ENCODE results near the gene PLPPR4.

Gene PLPPR4

DNA sequence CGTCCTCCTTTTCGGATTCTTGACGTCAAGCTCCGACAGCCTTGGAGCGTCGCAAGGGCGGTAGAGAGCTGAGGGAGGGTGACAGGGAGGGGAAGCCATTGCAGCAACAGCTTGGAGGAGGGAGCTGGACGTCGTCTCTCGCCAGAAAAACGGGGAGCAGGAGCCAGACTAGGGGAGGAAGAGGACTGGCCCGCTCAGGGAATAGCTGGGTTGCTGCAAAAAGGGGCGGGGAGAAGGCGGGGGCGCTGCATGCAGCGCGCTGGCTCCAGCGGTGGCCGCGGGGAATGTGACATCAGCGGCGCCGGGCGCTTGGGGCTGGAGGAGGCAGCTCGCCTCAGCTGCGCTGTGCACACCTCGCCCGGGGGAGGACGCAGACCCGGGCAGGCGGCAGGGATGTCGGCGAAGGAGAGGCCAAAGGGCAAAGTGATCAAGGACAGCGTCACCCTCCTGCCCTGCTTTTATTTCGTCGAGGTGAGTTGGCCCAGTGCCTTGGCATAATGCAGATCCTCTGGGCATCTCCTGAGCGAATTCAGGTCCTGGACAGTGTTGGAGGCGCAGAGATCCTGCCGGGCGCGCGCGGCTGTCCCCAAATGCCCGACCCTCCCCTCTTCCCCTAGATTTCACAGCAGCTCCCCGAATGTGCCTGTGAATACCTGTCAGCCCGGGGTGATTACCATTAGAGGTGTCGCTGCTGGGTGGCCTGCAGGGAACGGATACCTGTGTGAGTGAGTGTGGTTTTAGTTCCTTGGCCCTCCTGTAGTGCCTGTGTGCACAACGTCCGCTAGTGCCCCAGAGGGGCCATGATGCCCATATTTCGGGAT, at the start of gene PLPPR4:
PLPPR4 (plus strand) TSS at position 292 of the 821 bp plus-strand sequence; CDS start at position 394, 102 bp downstream.
- no peaks in the 10 kb centered on the region for H3K36me3 ChIP-seq (ENCODE audit: low read length)
- H3K9me2 ChIP-seq (replicated peaks; ENCODE audit: insufficient read depth, low read length), result no peaks in the 10 kb centered on the region
- H3K27me3 ChIP-seq (ENCODE audit: low read length), result no peaks in the 10 kb centered on the region
- H3K4me2 ChIP-seq (ENCODE audit: low read depth, low read length, poor library complexity, severe bottlenecking), result no peak within 1 kb of the TSS
- no peaks in the 10 kb centered on the region for H4K20me1 ChIP-seq (ENCODE audit: low read depth, low read length)
- no peak within 1 kb of the TSS for H3K4me3 ChIP-seq (ENCODE audit: insufficient read depth, low read length, poor library complexity, severe bottlenecking)
- no peak within 1 kb of the TSS for H2AFZ ChIP-seq (ENCODE audit: low read depth, low read length, severe bottlenecking)
- H3K9ac ChIP-seq (ENCODE audit: low read length), result no peak within 1 kb of the TSS
- no peaks in the 10 kb centered on the region for H3F3A ChIP-seq (ENCODE audit: insufficient read depth)
- H3K9me3 ChIP-seq (ENCODE audit: insufficient read depth, low read length), result no peaks in the 10 kb centered on the region
- H3K79me2 ChIP-seq (ENCODE audit: insufficient read depth, low read length), result no peaks in the 10 kb centered on the region
- no peak within 1 kb of the TSS for H3K27ac ChIP-seq (ENCODE audit: low read depth, low read length)
- TF ChIP-seq EZH2phosphoT487 (conservative IDR thresholded peaks at IDR 0.05; ENCODE audit: low read length) (no peak), CTCF (IDR thresholded peaks at IDR 0.05; ENCODE audit: insufficient read depth, low read length, poor library complexity, severe bottlenecking) (no peak)

GRCh38 chr1:99216956-99217355, 47.3 kb upstream of the PLPPR4 start:
- TF ChIP-seq CTCF (IDR thresholded peaks at IDR 0.05; ENCODE audit: insufficient read depth, low read length, poor library complexity, severe bottlenecking) (no peak), EZH2phosphoT487 (conservative IDR thresholded peaks at IDR 0.05; ENCODE audit: low read length) (no peak)
- Histone ChIP-seq H3K4me3 (ENCODE audit: insufficient read depth, low read length, poor library complexity, severe bottlenecking) (no peak overlapping the region), H3K79me2 (ENCODE audit: insufficient read depth, low read length) (no peaks in the 10 kb centered on the region), H3K4me2 (ENCODE audit: low read depth, low read length, poor library complexity, severe bottlenecking) (no peak overlapping the region), H3F3A (ENCODE audit: insufficient read depth) (no peaks in the 10 kb centered on the region), H3K9me2 (replicated peaks; ENCODE audit: insufficient read depth, low read length) (no peaks in the 10 kb centered on the region), H2AFZ (ENCODE audit: low read depth, low read length, severe bottlenecking) (no peak overlapping the region), H3K9ac (ENCODE audit: low read length) (no peak overlapping the region), H3K9me3 (ENCODE audit: insufficient read depth, low read length) (peaks cover 5% of the 10 kb centered on the region; the same call in 1 of the 2 replicates), H3K27me3 (ENCODE audit: low read length) (no peaks in the 10 kb centered on the region), H3K36me3 (ENCODE audit: low read length) (no peaks in the 10 kb centered on the region), H3K27ac (ENCODE audit: low read depth, low read length) (no peak overlapping the region), H4K20me1 (ENCODE audit: low read depth, low read length) (no peaks in the 10 kb centered on the region; the same call in 1 of the 2 replicates)

GRCh38 chr1:99217599-99217998, 46.7 kb upstream of the PLPPR4 start:
- no peaks in the 10 kb centered on the region for H3K79me2 ChIP-seq (ENCODE audit: insufficient read depth, low read length)

More at GRCh38 chr1:99217599-99217998, 46.7 kb upstream of the PLPPR4 start:
- TF ChIP-seq CTCF (IDR thresholded peaks at IDR 0.05; ENCODE audit: insufficient read depth, low read length, poor library complexity, severe bottlenecking), result no peak
- Histone ChIP-seq H3K36me3 (ENCODE audit: low read length) (no peaks in the 10 kb centered on the region), H3F3A (ENCODE audit: insufficient read depth) (no peaks in the 10 kb centered on the region), H4K20me1 (ENCODE audit: low read depth, low read length) (no peaks in the 10 kb centered on the region; the same call in 1 of the 2 replicates), H3K9ac (ENCODE audit: low read length) (no peak overlapping the region), H3K27me3 (ENCODE audit: low read length) (no peaks in the 10 kb centered on the region), H3K27ac (ENCODE audit: low read depth, low read length) (no peak overlapping the region), H3K4me2 (ENCODE audit: low read depth, low read length, poor library complexity, severe bottlenecking) (no peak overlapping the region), H3K9me3 (ENCODE audit: insufficient read depth, low read length) (peaks cover 5% of the 10 kb centered on the region; the same call in 1 of the 2 replicates), H3K9me2 (replicated peaks; ENCODE audit: insufficient read depth, low read length) (no peaks in the 10 kb centered on the region), H2AFZ (ENCODE audit: low read depth, low read length, severe bottlenecking) (no peak overlapping the region), H3K4me3 (ENCODE audit: insufficient read depth, low read length, poor library complexity, severe bottlenecking) (no peak overlapping the region)

All from SU-DHL-6 (cell line).